AG10803 (cell line): ENCODE measurements around the gene CYRIA.

ENCODE experiments used
- DNase-seq: peaks from one replicate; pipeline ENCODE4 v3.0.0; 2010; ENCODE audit warnings: low read depth
- H3K4me3 ChIP-seq: 2 replicates; pipeline ENCODE4 v1.5.1; 2011; ENCODE audit warnings: mild to moderate bottlenecking, low read length, control low read depth
- TF ChIP-seq, protein P1 (sequence below): conservative IDR thresholded peaks from 2 replicates; pipeline ENCODE4 v1.5.1; 2011; ENCODE audit warnings: mild to moderate bottlenecking, low read length, control low read depth, inconsistent platforms

CYRIA gene

GRCh38 chr2:16665748-16666448 is at the start of gene CYRIA:
CYRIA (minus strand) TSS chr2:16665834; CDS start chr2:16588119, 77,715 bp downstream.
- TF ChIP-seq, protein P1, sequence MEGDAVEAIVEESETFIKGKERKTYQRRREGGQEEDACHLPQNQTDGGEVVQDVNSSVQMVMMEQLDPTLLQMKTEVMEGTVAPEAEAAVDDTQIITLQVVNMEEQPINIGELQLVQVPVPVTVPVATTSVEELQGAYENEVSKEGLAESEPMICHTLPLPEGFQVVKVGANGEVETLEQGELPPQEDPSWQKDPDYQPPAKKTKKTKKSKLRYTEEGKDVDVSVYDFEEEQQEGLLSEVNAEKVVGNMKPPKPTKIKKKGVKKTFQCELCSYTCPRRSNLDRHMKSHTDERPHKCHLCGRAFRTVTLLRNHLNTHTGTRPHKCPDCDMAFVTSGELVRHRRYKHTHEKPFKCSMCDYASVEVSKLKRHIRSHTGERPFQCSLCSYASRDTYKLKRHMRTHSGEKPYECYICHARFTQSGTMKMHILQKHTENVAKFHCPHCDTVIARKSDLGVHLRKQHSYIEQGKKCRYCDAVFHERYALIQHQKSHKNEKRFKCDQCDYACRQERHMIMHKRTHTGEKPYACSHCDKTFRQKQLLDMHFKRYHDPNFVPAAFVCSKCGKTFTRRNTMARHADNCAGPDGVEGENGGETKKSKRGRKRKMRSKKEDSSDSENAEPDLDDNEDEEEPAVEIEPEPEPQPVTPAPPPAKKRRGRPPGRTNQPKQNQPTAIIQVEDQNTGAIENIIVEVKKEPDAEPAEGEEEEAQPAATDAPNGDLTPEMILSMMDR: no peak
- no peak for DNase-seq
- H3K4me3 ChIP-seq: peak within 1 kb of the TSS; percentile 56

GRCh38 chr2:16713011-16713423 is 47.4 kb upstream of the CYRIA start:
- no peak overlapping the region for H3K4me3 ChIP-seq
- no peak for DNase-seq
- TF ChIP-seq, protein P1: no peak

DNA sequence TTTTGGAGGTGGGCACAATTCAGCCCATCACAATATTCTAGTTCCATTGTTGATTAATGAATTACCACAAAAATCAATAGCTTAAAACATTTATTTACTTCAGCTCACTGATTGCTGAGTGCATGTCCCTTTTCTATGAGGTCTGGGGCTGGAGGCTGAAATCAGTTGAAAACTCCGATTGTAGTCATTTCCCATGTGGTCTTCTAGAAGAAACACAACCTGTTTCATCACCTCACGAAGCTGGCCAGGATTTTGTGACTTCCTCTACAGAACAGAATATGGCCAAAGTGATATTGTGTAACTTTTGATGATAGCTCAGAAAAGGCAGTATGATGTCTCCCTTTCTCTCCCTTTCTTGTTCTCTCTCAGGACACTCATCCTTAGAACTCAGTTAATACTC is 44.1 kb upstream of the CYRIA start:
- no peak for DNase-seq
- TF ChIP-seq, protein P1: no peak
- H3K4me3 ChIP-seq: no peak overlapping the region

DNA sequence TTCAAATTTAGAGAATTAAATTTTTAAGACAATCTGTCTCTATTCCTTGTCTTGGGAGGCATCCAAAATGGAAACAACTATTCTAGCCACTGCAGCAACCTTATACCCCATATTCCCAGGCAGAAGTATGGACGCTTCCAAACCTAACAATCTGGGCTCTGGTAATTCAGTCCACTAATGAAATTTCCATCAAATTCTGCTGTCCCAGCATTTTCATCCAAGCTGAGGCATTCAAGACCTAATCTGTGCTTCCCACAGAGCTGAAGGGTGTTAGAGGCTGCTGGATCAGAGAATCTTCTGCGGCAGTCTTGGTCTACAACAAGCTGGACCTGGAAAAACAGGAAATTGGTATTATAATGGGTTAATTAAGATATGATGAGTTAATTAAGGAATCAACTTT is 42.5 kb upstream of the CYRIA start:
- no peak overlapping the region for H3K4me3 ChIP-seq
- DNase-seq: no peak
- TF ChIP-seq, protein P1: no peak

DNA sequence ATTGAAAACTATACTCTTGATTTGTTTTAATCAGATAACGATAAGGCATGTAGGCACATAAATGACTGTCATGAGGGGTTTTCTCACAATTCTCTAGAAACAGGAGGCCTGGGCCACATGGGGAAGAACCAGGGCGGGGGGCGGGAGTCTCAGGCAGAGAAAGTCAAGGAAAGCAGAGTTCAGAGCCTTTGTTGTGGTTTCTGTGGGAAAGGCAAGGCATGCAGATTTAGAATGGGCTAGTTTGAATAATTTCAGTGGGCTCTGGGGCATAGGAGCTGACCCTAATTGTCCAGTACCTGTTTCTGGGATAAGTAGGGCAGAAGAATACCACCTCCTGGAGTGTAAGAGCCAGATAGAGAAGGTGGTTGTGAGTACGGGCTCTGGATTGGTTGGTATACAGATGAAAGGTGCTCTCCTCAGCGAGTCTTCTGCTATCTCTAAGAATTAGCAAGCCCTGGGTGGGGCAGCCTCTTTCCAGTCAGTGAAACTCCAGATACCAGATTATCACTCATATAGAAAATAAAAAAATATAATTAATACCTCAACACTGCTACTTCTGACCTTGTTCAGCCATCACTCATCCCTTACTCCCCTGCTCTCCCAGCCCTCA is 41.5 kb upstream of the CYRIA start:
- DNase-seq: no peak
- TF ChIP-seq, protein P1: no peak
- no peak overlapping the region for H3K4me3 ChIP-seq

- TF ChIP-seq, protein P1: no peak
- H3K4me3 ChIP-seq: no peak overlapping the region
- no peak for DNase-seq
Measured at GRCh38 chr2:16700551-16701259, 35.1 kb upstream of the CYRIA start.
